ENCODE measurements around the gene DUSP8.
"Not testable (repeated sequence)": the region's sequence is repeated elsewhere in the genome, so short reads cannot be mapped to it uniquely, and the experiment has no call there.

DUSP8 gene

GRCh38 chr11:1512531-1513258, 59.4 kb downstream of the DUSP8 start:
- not testable (repeated sequence) for DNase-seq

GRCh38 chr11:1511937-1512496, 60.1 kb downstream of the DUSP8 start:
- no peak for DNase-seq

- no peak for DNase-seq
Measured at GRCh38 chr11:1510928-1511327, 61.1 kb downstream of the DUSP8 start.

DNA sequence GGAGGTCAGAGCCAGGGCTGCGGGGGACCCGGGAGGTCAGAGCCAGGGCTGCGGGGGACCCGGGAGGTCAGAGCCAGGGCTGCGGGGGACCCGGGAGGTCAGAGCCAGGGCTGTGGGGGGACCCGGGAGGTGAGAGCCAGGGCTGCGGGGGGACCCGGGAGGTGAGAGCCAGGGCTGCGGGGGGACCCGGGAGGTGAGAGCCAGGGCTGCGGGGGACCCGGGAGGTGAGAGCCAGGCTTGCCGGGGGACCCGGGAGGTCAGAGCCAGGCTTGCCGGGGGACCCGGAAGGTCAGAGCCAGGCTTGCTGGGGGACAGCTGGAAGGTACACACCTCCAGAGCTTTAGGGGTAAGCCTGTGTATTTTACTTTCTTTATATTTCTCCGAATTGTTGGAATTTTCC, 61.7 kb downstream of the DUSP8 start:
- DNase-seq: not testable (repeated sequence)

GRCh38 chr11:1509626-1510255, 62.3 kb downstream of the DUSP8 start:
- DNase-seq: no peak

DNA sequence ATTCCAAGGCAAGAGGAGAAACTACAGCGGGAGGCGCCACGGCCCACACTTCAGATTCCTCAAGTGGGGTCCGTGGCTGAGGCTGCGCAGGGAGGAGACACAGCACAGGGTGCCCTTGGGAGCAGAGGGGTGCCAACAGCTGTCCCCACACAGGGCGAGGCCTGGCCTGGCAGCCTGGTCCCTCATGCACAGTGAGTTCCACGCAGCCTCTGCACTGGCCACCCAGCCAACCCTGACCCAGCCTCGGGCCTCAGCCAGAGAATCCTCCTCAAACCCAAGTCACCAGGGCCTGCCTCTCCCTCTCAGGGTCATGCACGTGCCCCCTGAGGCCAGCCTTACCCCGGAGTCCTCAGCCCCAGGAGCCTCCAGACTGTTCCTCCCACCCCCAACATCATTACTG, 63.1 kb downstream of the DUSP8 start:
- no peak for DNase-seq

- no peak for DNase-seq
Measured at GRCh38 chr11:1508491-1508891, 63.6 kb downstream of the DUSP8 start.

DNA sequence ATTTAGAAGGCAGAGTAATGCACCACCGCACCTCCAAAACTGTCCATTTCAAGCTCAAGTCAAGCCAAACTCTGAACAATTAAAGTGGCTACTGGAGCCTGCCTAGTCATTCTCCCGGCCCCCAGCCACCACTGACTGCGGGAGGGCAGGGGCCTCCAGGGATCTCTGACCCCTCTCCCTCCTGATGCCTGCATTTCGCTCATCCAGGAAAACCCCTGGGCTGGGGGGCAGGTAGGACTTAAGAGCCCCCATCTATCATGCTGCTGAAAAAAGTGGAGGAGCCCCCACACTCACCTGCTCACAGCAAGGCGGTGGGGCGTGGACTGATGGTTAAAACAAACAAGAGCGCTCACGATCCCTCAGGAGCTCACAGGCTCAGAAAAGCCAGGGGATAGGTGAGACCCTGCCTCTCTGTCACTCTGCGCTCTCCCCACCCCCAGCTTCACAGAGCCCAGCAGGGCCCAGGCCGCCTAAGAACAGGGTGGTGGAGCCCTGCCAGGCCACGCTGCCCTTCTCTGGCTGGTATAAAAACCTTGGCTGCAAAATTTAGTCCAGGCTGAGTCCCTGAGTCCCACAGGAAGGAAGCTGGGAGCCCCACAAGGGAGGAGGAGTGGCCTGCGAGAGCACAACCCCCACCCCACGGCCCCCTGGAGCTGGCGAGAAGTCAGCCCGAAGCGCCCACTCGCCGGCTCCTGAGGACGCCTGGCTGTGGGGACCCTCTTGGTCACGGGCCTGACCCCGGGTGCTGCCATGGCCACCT, 64.5 kb downstream of the DUSP8 start:
- DNase-seq: no peak

GRCh38 chr11:1506981-1507380, 65.1 kb downstream of the DUSP8 start:
- DNase-seq: no peak

GRCh38 chr11:1505480-1505879, 66.6 kb downstream of the DUSP8 start:
- DNase-seq: no peak

DNA sequence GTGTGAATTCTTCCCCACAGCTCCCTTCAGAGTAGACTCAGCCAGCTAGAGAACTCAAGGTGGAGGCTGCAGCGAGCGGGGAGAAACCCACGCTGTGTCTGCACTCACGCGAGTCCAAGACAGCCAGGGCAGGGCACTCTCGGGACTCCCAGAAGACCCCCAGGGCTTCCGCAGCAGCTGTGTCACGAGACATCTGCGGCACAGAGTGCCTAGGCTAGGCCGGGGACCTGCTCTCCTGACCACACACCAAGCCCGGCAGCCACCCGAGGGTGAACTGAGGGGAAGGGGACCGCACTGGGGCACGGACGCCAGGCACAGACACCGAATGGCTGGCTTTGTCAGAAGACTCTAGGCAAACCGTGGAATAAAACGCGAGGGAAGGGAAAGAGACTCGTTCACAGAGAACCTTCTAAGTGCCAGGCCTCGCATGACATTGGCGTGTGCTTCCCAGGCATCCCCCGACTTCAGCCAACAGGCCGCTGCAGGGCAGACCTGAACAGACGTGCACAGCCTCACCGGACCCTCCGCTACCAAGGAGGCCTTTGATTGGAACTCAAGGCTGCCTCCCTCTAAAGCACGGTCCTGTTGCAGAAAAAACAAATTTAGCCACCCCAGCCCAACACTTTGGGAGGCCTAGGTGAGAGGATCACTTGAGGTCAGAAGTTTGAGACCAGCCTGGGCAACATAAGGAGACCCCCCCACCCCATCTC, 67.3 kb downstream of the DUSP8 start:
- no peak for DNase-seq

DNA sequence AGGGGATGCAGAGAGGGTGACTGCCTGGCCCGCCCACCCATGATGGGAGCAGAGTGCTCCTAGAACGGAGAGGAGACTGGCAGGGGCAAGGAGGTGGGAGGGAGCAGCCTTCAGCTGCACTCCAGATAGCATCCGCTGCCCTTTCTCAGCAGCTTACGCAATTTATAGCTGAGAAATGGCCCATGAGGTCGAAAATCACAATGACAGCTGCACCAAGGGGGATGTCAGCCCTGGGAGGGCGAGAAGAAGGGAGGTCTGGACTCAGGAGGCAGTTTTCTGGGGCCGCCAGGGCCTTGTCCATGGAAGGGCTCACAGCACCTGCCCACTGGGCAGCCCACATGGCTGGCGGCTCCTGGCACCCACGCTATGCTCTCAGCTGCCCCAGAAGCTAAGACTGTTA, 67.9 kb downstream of the DUSP8 start:
- DNase-seq: no peak
